HEK293 (cell line): Measurements from ENCODE around the gene MXD4.

Experiments
- CTCF ChIA-PET: fragments of 350-600 bp; formaldehyde crosslinking; extraction: SDS; loops from one replicate; lab custom pipeline; 2021; ENCODE audit warnings: antibody characterized with exemption; lab: Yijun Ruan, JAX
- POLR2A ChIA-PET: fragments of 300-600 bp; formaldehyde crosslinking; extraction: SDS; loops from one replicate; lab custom pipeline; 2020; ENCODE audit warnings: antibody characterized with exemption, inconsistent platforms; lab: Yijun Ruan, JAX
- H3K27ac ChIP-seq: fragments of 200-500 bp; sonication (Bioruptor generic); 2 replicates; pipeline ENCODE4 v1.5.1; 2014; ENCODE audit warnings: low read depth, low read length, control low read depth, inconsistent platforms; ENCODE audit errors: extremely low read depth
- H3K36me3 ChIP-seq, 2 experiments: fragments of 200-500 bp in 1 of 2; sonication (Bioruptor generic) in 1 of 2; 1 replicate in 1 of 2; 2 replicates in 1 of 2; pipeline ENCODE4 v1.5.1; 2014 to 2017; ENCODE audit warnings: inconsistent platforms in 2 of 2, low read length in 2 of 2; ENCODE audit not compliant: control insufficient read depth in 2 of 2, insufficient read depth in 1 of 2
- H3K4me1 ChIP-seq: fragments of 200-500 bp; sonication (Bioruptor generic); 2 replicates; pipeline ENCODE4 v1.5.1; 2014; ENCODE audit warnings: mild to moderate bottlenecking, low read length, inconsistent platforms; ENCODE audit not compliant: control insufficient read depth, insufficient read depth
- H3K4me3 ChIP-seq: 2 replicates; pipeline ENCODE4 v1.5.1; 2011; ENCODE audit warnings: low read depth, mild to moderate bottlenecking, control low read depth, low read length, moderate library complexity
- H3K9me3 ChIP-seq: fragments of 200-500 bp; sonication (Bioruptor generic); 2 replicates; pipeline ENCODE4 v1.5.1; 2014; ENCODE audit warnings: low read depth, low read length, inconsistent platforms; ENCODE audit not compliant: control insufficient read depth, insufficient read depth
- CTCF ChIP-seq: fragments of 450-650 bp; formaldehyde crosslinking; IDR thresholded peaks from 2 replicates; pipeline ENCODE4 v1.5.1; 2016; ENCODE audit warnings: missing biosample characterization, missing genetic modification characterization
- IKZF3 ChIP-seq: fragments of 450-650 bp; IDR thresholded peaks from 2 replicates; pipeline ENCODE4 v1.5.0; 2018; ENCODE audit warnings: missing biosample characterization, mild to moderate bottlenecking, missing genetic modification characterization, moderate library complexity
- OSR2 ChIP-seq: fragments of 450-650 bp; formaldehyde crosslinking; IDR thresholded peaks from 2 replicates; pipeline ENCODE4 v1.5.1; 2016; ENCODE audit warnings: missing biosample characterization, missing genetic modification characterization
- PRDM1 ChIP-seq: fragments of 450-650 bp; formaldehyde crosslinking; IDR thresholded peaks from 2 replicates; pipeline ENCODE4; 2016; ENCODE audit warnings: missing biosample characterization, missing genetic modification characterization
- PRDM2 ChIP-seq: fragments of 450-650 bp; formaldehyde crosslinking; IDR thresholded peaks from 2 replicates; pipeline ENCODE4 v1.5.1; 2016; ENCODE audit warnings: missing biosample characterization, missing genetic modification characterization, borderline replicate concordance
- PRDM4 ChIP-seq: fragments of 450-650 bp; formaldehyde crosslinking; IDR thresholded peaks from 2 replicates; pipeline ENCODE4 v1.5.1; 2017; ENCODE audit warnings: missing biosample characterization, missing genetic modification characterization
- SCRT1 ChIP-seq: fragments of 450-650 bp; formaldehyde crosslinking; IDR thresholded peaks from 2 replicates; pipeline ENCODE4 v1.5.1; 2016; ENCODE audit warnings: missing biosample characterization, missing genetic modification characterization, borderline replicate concordance
- SETDB1 ChIP-seq: IDR thresholded peaks from one replicate; pipeline ENCODE4 v1.6.1; 2017; ENCODE audit warnings: mild to moderate bottlenecking, low read length, moderate library complexity, mixed read lengths; ENCODE audit not compliant: insufficient read length
- SP7 ChIP-seq: fragments of 450-650 bp; formaldehyde crosslinking; IDR thresholded peaks from 2 replicates; pipeline ENCODE4 v1.5.1; 2016; ENCODE audit warnings: missing biosample characterization, missing genetic modification characterization
- TCF7L2 ChIP-seq: IDR thresholded peaks from 2 replicates; pipeline ENCODE4 v1.6.1; 2011; ENCODE audit warnings: low read depth, mild to moderate bottlenecking, inconsistent platforms, low read length, moderate library complexity, borderline replicate concordance
- WT1 ChIP-seq: fragments of 450-650 bp; formaldehyde crosslinking; IDR thresholded peaks from 2 replicates; pipeline ENCODE4 v1.5.1; 2016; ENCODE audit warnings: missing biosample characterization, missing genetic modification characterization
- YY1 ChIP-seq: fragments of 450-650 bp; formaldehyde crosslinking; IDR thresholded peaks from 2 replicates; pipeline ENCODE4 v1.5.1; 2018; ENCODE audit warnings: missing biosample characterization, missing genetic modification characterization
- ZBTB49 ChIP-seq: fragments of 450-650 bp; formaldehyde crosslinking; IDR thresholded peaks from 2 replicates; pipeline ENCODE4 v1.5.1; 2016; ENCODE audit warnings: missing biosample characterization, missing genetic modification characterization, low read depth
- ZEB2 ChIP-seq: fragments of 450-650 bp; formaldehyde crosslinking; IDR thresholded peaks from 2 replicates; pipeline ENCODE4 v1.5.1; 2016; ENCODE audit warnings: missing biosample characterization, missing genetic modification characterization
- ZNF146 ChIP-seq: fragments of 450-650 bp; formaldehyde crosslinking; IDR thresholded peaks from 2 replicates; pipeline ENCODE4 v1.5.1; 2016; ENCODE audit warnings: missing biosample characterization, missing genetic modification characterization
- ZNF211 ChIP-seq: fragments of 450-650 bp; formaldehyde crosslinking; IDR thresholded peaks from 2 replicates; pipeline ENCODE4 v1.5.1; 2016; ENCODE audit warnings: low read depth, missing biosample characterization, missing genetic modification characterization
- ZNF362 ChIP-seq: fragments of 450-650 bp; formaldehyde crosslinking; IDR thresholded peaks from 2 replicates; pipeline ENCODE4 v1.5.1; 2016; ENCODE audit warnings: missing biosample characterization, missing genetic modification characterization
- ZNF416 ChIP-seq: fragments of 450-650 bp; formaldehyde crosslinking; IDR thresholded peaks from 2 replicates; pipeline ENCODE4 v1.5.1; 2016; ENCODE audit warnings: missing biosample characterization, missing genetic modification characterization
- ZNF501 ChIP-seq: fragments of 450-650 bp; formaldehyde crosslinking; IDR thresholded peaks from 2 replicates; pipeline ENCODE4 v1.5.1; 2016; ENCODE audit warnings: missing biosample characterization, missing genetic modification characterization
- ZNF521 ChIP-seq: fragments of 450-650 bp; formaldehyde crosslinking; IDR thresholded peaks from 2 replicates; pipeline ENCODE4 v1.5.1; 2017; ENCODE audit warnings: missing biosample characterization, mild to moderate bottlenecking, missing genetic modification characterization
- ZNF560 ChIP-seq: fragments of 450-650 bp; formaldehyde crosslinking; IDR thresholded peaks from 2 replicates; pipeline ENCODE4 v1.5.1; 2017; ENCODE audit warnings: missing biosample characterization, missing genetic modification characterization, borderline replicate concordance
- ZNF561 ChIP-seq: fragments of 450-650 bp; IDR thresholded peaks from 2 replicates; pipeline ENCODE4 v1.5.1; 2018; ENCODE audit warnings: missing biosample characterization, missing genetic modification characterization, borderline replicate concordance
- ZNF596 ChIP-seq: fragments of 450-650 bp; IDR thresholded peaks from 2 replicates; pipeline ENCODE4 v1.5.0; 2018; ENCODE audit warnings: missing biosample characterization, mild to moderate bottlenecking, missing genetic modification characterization, moderate library complexity
- ZNF768 ChIP-seq: fragments of 450-650 bp; formaldehyde crosslinking; IDR thresholded peaks from 2 replicates; pipeline ENCODE4 v1.5.1; 2018; ENCODE audit warnings: missing biosample characterization, mild to moderate bottlenecking, missing genetic modification characterization

The MXD4 gene

GRCh38 chr4:2272828-2273120 is 10.9 kb upstream of the MXD4 start (continued):
- TF ChIP-seq ZNF416 (tag by site-specific recombination) (no peak), ZNF146 (tag by site-specific recombination) (no peak), YY1 (tag by site-specific recombination) (no peak), PRDM1 (no peak), ZEB2 (no peak), ZNF561 (tag by site-specific recombination) (no peak), ZNF768 (tag by site-specific recombination) (no peak), ZNF521 (no peak)

GRCh38 chr4:2272026-2272827 is 10.3 kb upstream of the MXD4 start:
- no peaks in the 10 kb centered on the region for H3K4me1 ChIP-seq
- POLR2A ChIA-PET = no interaction called here
- no peak overlapping the region for H3K4me3 ChIP-seq
- H3K27ac ChIP-seq = no peak overlapping the region
- H3K9me3 ChIP-seq = no peaks in the 10 kb centered on the region
- H3K36me3 ChIP-seq = no peaks in the 10 kb centered on the region
- TF ChIP-seq CTCF (tag by site-specific recombination) (no peak), PRDM4 (no peak), SCRT1 (no peak), TCF7L2 (no peak), ZBTB49 (tag by site-specific recombination) (no peak), ZNF596 (tag by site-specific recombination) (no peak), SETDB1 (no peak), ZNF211 (tag by site-specific recombination) (no peak), PRDM2 (tag by site-specific recombination) (no peak), ZNF362 (tag by site-specific recombination) (no peak), IKZF3 (no peak), ZNF146 (tag by site-specific recombination) (no peak), ZNF501 (tag by site-specific recombination) (no peak), WT1 (tag by site-specific recombination) (no peak), OSR2 (tag by site-specific recombination) (no peak), SP7 (no peak), ZNF560 (tag by site-specific recombination) (no peak)
- TF ChIP-seq, all 188 proteins: peak for 0
- CTCF ChIA-PET = no interaction called here
